Measurements from ENCODE around the gene CLEC4F.

- TF ChIP-seq BHLHE40 (IDR thresholded peaks at IDR 0.05; ENCODE audit: low read depth, low read length) (no peak), CTCF (conservative IDR thresholded peaks at IDR 0.05; ENCODE audit: low read depth, low read length) (no peak)
Measured at GRCh38 chr2:70852824-70853223, 32.4 kb upstream of the CLEC4F start.
